HCT116 (cell line): ENCODE results near the gene CASP10. TPM values are rescaled to one million over a fixed set of nuclear protein-coding genes. Genes with fewer than 3 reads are reported as not detected.

Source experiments
- ATAC-seq: fragments of 200-7000 bp; cut with Tn5 transposase; 2 replicates; pipeline ENCODE4 v1.9.1; 2020; ENCODE audit warnings: mild to moderate bottlenecking, moderate library complexity
- BruUV-seq: library from RNA; stranded (reverse); fragments of 400-500 nt; replicated peaks from 2 replicates; lab custom pipeline; 2021; lab: Mats Ljungman, UMichigan
- CTCF ChIA-PET: fragments of 300-600 bp; sonication (Branson Sonifier 250); formaldehyde crosslinking; loops from one replicate; lab custom pipeline; 2021; ENCODE audit warnings: antibody characterized with exemption; lab: Charles Lee
- POLR2A ChIA-PET: fragments of 300-600, 350-600 bp; sonication (Branson Sonifier 250); formaldehyde crosslinking; loops from one replicate; lab custom pipeline; 2021; ENCODE audit warnings: antibody characterized with exemption; lab: Charles Lee
- RAD21 ChIA-PET, 2 experiments: fragments of 300-600 bp; sonication (Branson Sonifier 250); formaldehyde crosslinking; loops; one replicate each; lab custom pipeline; 2023; ENCODE audit warnings: low total read pairs in 2 of 2; ENCODE audit not compliant: uncharacterized antibody in 2 of 2, unreplicated experiment in 2 of 2, low non-redundant PET in 1 of 2; lab: Charles Lee
- DNase-seq: peaks from one replicate; pipeline ENCODE4 v3.0.0-alpha.2; 2010; ENCODE audit warnings: low read depth, low spot score
- H2AFZ ChIP-seq: fragments of 200-600 bp; shearing (Covaris generic), sonication (generic); 2 replicates; pipeline ENCODE4 v1.6.1; 2017; ENCODE audit warnings: low read depth, mixed run types, mixed read lengths, antibody characterized with exemption, low read length; ENCODE audit not compliant: poor library complexity, severe bottlenecking
- H3K27ac ChIP-seq: 2 replicates; pipeline ENCODE4 v1.5.1; 2012; ENCODE audit warnings: low read depth, low read length
- H3K27me3 ChIP-seq: fragments of 200-600 bp; sonication (generic); 2 replicates; pipeline ENCODE4 v1.6.1; 2016; ENCODE audit warnings: mixed run types, low read length, mixed read lengths; ENCODE audit not compliant: insufficient read depth
- H3K36me3 ChIP-seq, 2 experiments: fragments of 200-500 bp in 1 of 2; fragments of 200-600 bp in 1 of 2; sonication (Bioruptor generic) in 1 of 2; sonication (generic) in 1 of 2; 2 replicates each; pipeline versions ENCODE4 v1.5.1 to v1.6.1; 2014 to 2016; ENCODE audit warnings: low read length in 2 of 2, inconsistent platforms in 1 of 2, mixed read lengths in 1 of 2, mixed run types in 1 of 2; ENCODE audit not compliant: insufficient read depth in 2 of 2, control insufficient read depth in 1 of 2
- H3K4me1 ChIP-seq, 2 experiments: fragments of 200-600 bp in 1 of 2; sonication (generic) in 1 of 2; 2 replicates each; pipeline versions ENCODE4 v1.5.1 to v1.6.1; 2012 to 2017; ENCODE audit warnings: low read length in 2 of 2, inconsistent platforms in 1 of 2, mild to moderate bottlenecking in 1 of 2, mixed read lengths in 1 of 2, mixed run types in 1 of 2, moderate library complexity in 1 of 2; ENCODE audit not compliant: insufficient read depth in 2 of 2, control insufficient read depth in 1 of 2
- H3K4me2 ChIP-seq: fragments of 200-600 bp; sonication (generic); 2 replicates; pipeline ENCODE4 v1.6.1; 2017; ENCODE audit warnings: mixed run types, low read length, mixed read lengths
- H3K4me3 ChIP-seq, 2 experiments: fragments of 200-600 bp in 1 of 2; sonication (generic) in 1 of 2; replicated peaks in 1 of 2; 2 replicates each; pipeline ENCODE4 v1.5.1; 2011 to 2016; ENCODE audit warnings: low read length in 2 of 2, control low read depth in 1 of 2, low read depth in 1 of 2, mild to moderate bottlenecking in 1 of 2, mixed read lengths in 1 of 2, mixed run types in 1 of 2
- H3K79me2 ChIP-seq: fragments of 200-600 bp; sonication (generic); 2 replicates; pipeline ENCODE4 v1.6.1; 2017; ENCODE audit warnings: mild to moderate bottlenecking, mixed run types, low read length, moderate library complexity, mixed read lengths; ENCODE audit not compliant: insufficient read depth
- H3K9ac ChIP-seq: fragments of 200-600 bp; sonication (generic); 2 replicates; pipeline ENCODE4 v1.6.1; 2016; ENCODE audit warnings: low read length, mixed read lengths
- H3K9me2 ChIP-seq: fragments of 200-600 bp; sonication (generic), shearing (Covaris generic); 2 replicates; pipeline ENCODE4 v1.6.1; 2017; ENCODE audit warnings: mixed run types, mild to moderate bottlenecking, moderate library complexity; ENCODE audit not compliant: insufficient read depth
- H3K9me3 ChIP-seq, 2 experiments: fragments of 200-500 bp in 1 of 2; fragments of 200-600 bp in 1 of 2; sonication (Bioruptor generic) in 1 of 2; sonication (generic) in 1 of 2; 2 replicates each; pipeline ENCODE4 v1.6.1; 2014 to 2017; ENCODE audit warnings: low read length in 2 of 2, mixed read lengths in 2 of 2, inconsistent platforms in 1 of 2, low read depth in 1 of 2, mild to moderate bottlenecking in 1 of 2, mixed run types in 1 of 2, moderate library complexity in 1 of 2; ENCODE audit not compliant: control insufficient read depth in 1 of 2, insufficient read depth in 1 of 2
- H4K20me1 ChIP-seq: fragments of 200-600 bp; sonication (generic), shearing (Covaris generic); 2 replicates; pipeline ENCODE4 v1.6.1; 2017; ENCODE audit warnings: mixed run types, mild to moderate bottlenecking, moderate library complexity; ENCODE audit not compliant: insufficient read depth
- EGR1 ChIP-seq: IDR thresholded peaks from 2 replicates; pipeline ENCODE4 v1.6.1; 2012; ENCODE audit warnings: low read depth
- ELF1 ChIP-seq: IDR thresholded peaks from 2 replicates; pipeline ENCODE4 v1.6.1; 2012; ENCODE audit warnings: low read depth, borderline replicate concordance
- REST ChIP-seq: IDR thresholded peaks from 2 replicates; pipeline ENCODE4 v1.6.1; 2012; ENCODE audit warnings: low read depth
- SIN3A ChIP-seq: IDR thresholded peaks from 2 replicates; pipeline ENCODE4 v1.6.1; 2012; ENCODE audit warnings: low read depth
- YY1 ChIP-seq: IDR thresholded peaks from 2 replicates; pipeline ENCODE4 v1.6.1; 2011; ENCODE audit warnings: low read length, low read depth, moderate library complexity, mild to moderate bottlenecking; ENCODE audit not compliant: insufficient replicate concordance; ENCODE audit errors: extremely low read depth
- ZFX ChIP-seq: fragments of 450-650 bp; IDR thresholded peaks from 2 replicates; pipeline ENCODE4 v1.6.1; 2017
- intact Hi-C: fragments of 100-400 bp; cut with micrococcal nuclease; formaldehyde crosslinking; loops from 2 replicates; pipeline ENCODE4 v1.10.0; 2022
- total RNA-seq: library from RNA; stranded (reverse); gene quantifications from one replicate; pipeline ENCODE4 v1.2.1, GENCODE V29; 2021; ENCODE audit not compliant: unreplicated experiment

CASP10 gene
- total RNA-seq, 1 experiment from 2014 or later, result 2.6 TPM

- DNase-seq (no peak), ATAC-seq (peak; percentile 40)
- H3K4me1 ChIP-seq, result peaks cover 15 to 22% of the 10 kb centered on the region in 2 experiments
- H3K4me3 ChIP-seq, result peak overlapping the region; percentile 74 to 83
- H3K9me2 ChIP-seq, result no peaks in the 10 kb centered on the region
- intact Hi-C loops, result loop anchor here (2.0 to 10.0 kb wide), 3 partner anchors 51 to 408 kb away; partner anchors contain the start of genes CASP10, STRADB, TMEM237 and TRAK2
- CTCF ChIA-PET, result interaction anchor here (0.7 to 2.6 kb wide), 7 partner anchors 13 to 333 kb away, joined by 3 to 59 read pairs (median 16); partner anchors contain the start of gene CASP10
- peak; percentile 25; the same call in 1 of the 2 replicates for TF ChIP-seq ZFX
- no peak for TF ChIP-seq EGR1
- TF ChIP-seq SIN3A, result no peak
- no peak for TF ChIP-seq YY1
- TF ChIP-seq REST, result no peak
- TF ChIP-seq ELF1, result no peak
- H4K20me1 ChIP-seq, result no peaks in the 10 kb centered on the region
- H3K9me3 ChIP-seq, result no peaks in the 10 kb centered on the region
- POLR2A ChIA-PET, result interaction anchor here (0.9 to 2.0 kb wide), 4 partner anchors 8 to 166 kb away, joined by 3 to 11 read pairs (median 6); partner anchors contain the start of gene CFLAR
- BruUV-seq, result TSS peak; percentile 70
- H3K9ac ChIP-seq, result peak overlapping the region; percentile 72
- no peaks in the 10 kb centered on the region for H3K27me3 ChIP-seq
- H3K27ac ChIP-seq, result peak overlapping the region; percentile 74
- peak overlapping the region; percentile 84 for H3K4me2 ChIP-seq
- peaks cover 7 to 9% of the 10 kb centered on the region in 2 experiments; a peak in 2 of 4 replicates for H3K36me3 ChIP-seq
- RAD21 ChIA-PET, result interaction anchor here in 1 of 2 experiments (0.7 kb wide), 1 partner anchor 217 kb away, joined by 3 read pairs; the partner anchor contains the start of genes STRADB and TRAK2
- no peak overlapping the region for H2AFZ ChIP-seq
- H3K79me2 ChIP-seq, result peaks cover 38% of the 10 kb centered on the region
Measured at GRCh38 chr2:201233812-201234662, 51.1 kb downstream of the CASP10 start.
